Fibroblast of mammary gland (primary cell): ENCODE results near the gene CACNA2D1.

Source experiments
- DNase-seq: peaks from one replicate; pipeline ENCODE4 v3.0.0-alpha.2; 2010; ENCODE audit warnings: low read depth
- H3K4me3 ChIP-seq: 2 replicates; pipeline ENCODE4 v1.5.1; 2011; ENCODE audit warnings: low read depth, mild to moderate bottlenecking, low read length, moderate library complexity; ENCODE audit not compliant: control insufficient read depth
- CTCF ChIP-seq: conservative IDR thresholded peaks from 2 replicates; pipeline ENCODE4 v1.5.1; 2011; ENCODE audit warnings: low read depth, low read length, inconsistent platforms; ENCODE audit not compliant: control insufficient read depth, insufficient read depth

Gene CACNA2D1

GRCh38 chr7:82270870-82271269, 172.7 kb downstream of the CACNA2D1 start:
- no peak for DNase-seq
- no peak for TF ChIP-seq CTCF
- no peak overlapping the region for H3K4me3 ChIP-seq

- no peak for DNase-seq
- H3K4me3 ChIP-seq, result no peak overlapping the region
- no peak for TF ChIP-seq CTCF
These were observed 174.9 kb downstream of the CACNA2D1 start for GRCh38 chr7:82268632-82269031.

DNA sequence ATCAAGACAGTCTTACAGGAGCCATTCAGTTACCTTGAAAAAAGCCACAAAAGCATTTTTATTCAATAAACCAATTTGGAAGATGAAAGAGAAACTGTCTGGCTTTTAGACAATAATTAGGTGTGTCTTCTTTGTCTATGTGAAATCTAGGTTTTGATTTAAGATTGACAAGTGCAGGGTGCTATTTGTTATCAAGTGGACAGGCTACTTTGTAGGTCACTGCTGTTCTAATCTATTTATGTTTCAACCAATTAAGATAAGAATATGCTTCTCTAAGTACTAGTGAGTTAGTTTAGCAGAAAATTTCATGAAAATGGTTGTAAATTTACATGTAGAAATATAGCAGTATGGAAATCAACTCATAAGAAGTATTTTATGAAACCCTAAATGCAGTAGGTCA, 177.5 kb downstream of the CACNA2D1 start:
- TF ChIP-seq CTCF, result no peak
- DNase-seq, result no peak

DNA sequence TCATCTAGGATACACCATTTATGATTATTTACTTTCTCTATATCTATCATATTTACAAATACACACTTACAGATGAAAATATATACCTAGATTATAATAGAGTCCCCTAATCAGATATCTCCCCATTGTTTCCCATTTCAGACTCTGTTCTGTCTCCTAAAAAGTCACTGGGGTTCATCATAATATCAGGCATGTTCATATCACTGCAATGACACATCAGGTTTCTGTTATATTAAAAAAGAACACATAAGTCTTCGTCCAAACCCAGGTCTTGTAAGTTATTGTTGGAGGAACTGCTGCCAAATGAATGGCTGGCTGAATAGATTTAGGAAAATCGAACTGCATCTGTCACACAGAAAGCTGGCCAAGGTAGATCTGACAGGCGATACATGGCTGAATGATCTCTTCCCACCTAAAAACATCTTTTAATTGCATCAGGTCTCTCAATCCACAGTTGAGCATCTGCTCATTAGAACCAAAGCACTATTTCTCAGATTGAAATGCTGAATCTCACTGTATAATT, 178.7 kb downstream of the CACNA2D1 start:
- no peak for DNase-seq
- TF ChIP-seq CTCF, result no peak
- H3K4me3 ChIP-seq, result no peak overlapping the region

More for the DNA sequence above, 177.5 kb downstream of the CACNA2D1 start:
- H3K4me3 ChIP-seq, result no peak overlapping the region

DNA sequence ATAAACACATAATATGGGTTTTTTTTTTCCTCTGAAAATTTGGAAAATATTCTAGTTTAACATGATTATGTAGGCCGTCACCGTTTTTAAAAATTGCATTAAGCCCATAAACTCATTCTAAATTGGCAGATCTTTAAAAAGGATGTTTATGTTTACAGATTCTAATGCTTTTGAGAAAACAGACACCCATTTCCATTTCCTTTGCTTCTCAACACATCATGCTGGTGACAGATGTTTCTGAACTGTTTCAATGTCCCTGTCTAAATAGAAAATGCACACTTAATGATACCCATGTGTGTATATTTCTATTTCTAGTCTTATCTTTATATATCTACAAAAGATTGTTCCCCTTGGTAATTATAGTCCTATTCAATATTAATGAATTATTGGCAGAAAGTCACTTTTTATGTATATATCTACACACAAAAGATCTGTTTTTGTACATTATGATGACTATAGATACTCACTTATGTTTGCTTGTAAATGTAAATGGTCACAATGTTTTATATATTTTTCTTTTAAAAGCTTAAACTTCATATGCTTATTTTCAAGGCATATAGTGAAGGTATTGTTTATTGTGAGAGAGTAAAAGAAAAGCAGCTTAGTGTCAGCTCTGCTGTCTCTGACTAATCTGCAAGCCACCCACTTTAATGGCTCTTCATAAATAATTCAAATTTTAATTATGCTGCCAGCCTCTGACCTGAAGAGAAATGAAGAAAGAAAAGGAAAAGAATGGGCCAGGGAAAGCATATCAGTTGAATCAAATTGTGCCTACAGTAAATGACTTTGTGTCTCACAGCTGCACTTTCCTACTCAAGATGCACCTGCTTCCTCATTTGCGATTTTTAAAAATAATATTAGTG, 179.4 kb downstream of the CACNA2D1 start:
- no peak for DNase-seq
- no peak for TF ChIP-seq CTCF
- H3K4me3 ChIP-seq, result no peak overlapping the region

- DNase-seq, result no peak
- H3K4me3 ChIP-seq, result no peak overlapping the region
- no peak for TF ChIP-seq CTCF
These were observed 185.4 kb downstream of the CACNA2D1 start for GRCh38 chr7:82258181-82258580.
